Neural cell (in vitro differentiated cells): ENCODE measurements around the gene GMDS. TPM values are rescaled to one million over a fixed set of nuclear protein-coding genes. Genes with fewer than 3 reads are reported as not detected.

Experiments used
- H2AFZ ChIP-seq: fragments of 200-600, 300-800 bp; sonication (generic), shearing (Covaris generic); 2 replicates; pipeline ENCODE4 v1.6.0; 2014; ENCODE audit warnings: low read depth, mild to moderate bottlenecking, antibody characterized with exemption, low read length, moderate library complexity
- H3F3A ChIP-seq: fragments of 200-600 bp; shearing (Covaris generic); 2 replicates; pipeline ENCODE4 v1.6.1; 2016; ENCODE audit warnings: mild to moderate bottlenecking, moderate library complexity, mixed read lengths, antibody characterized with exemption, low read length; ENCODE audit not compliant: insufficient read depth, poor library complexity, severe bottlenecking
- H3K27ac ChIP-seq: fragments of 200-600, 300-800 bp; sonication (generic), shearing (Covaris generic); 2 replicates; pipeline ENCODE4 v1.5.1; 2014; ENCODE audit warnings: mild to moderate bottlenecking, low read length, moderate library complexity
- H3K27me3 ChIP-seq: fragments of 300-800, 200-600 bp; sonication (generic), shearing (Covaris generic); 2 replicates; pipeline ENCODE4 v1.6.0; 2014; ENCODE audit warnings: mild to moderate bottlenecking, low read depth, low read length, moderate library complexity; ENCODE audit not compliant: insufficient read depth
- H3K36me3 ChIP-seq: fragments of 300-800, 200-600 bp; sonication (generic), shearing (Covaris generic); 2 replicates; pipeline ENCODE4 v1.5.1; 2014; ENCODE audit warnings: mild to moderate bottlenecking, antibody characterized with exemption, low read length, moderate library complexity; ENCODE audit not compliant: insufficient read depth
- H3K4me2 ChIP-seq: fragments of 300-800, 200-600 bp; sonication (generic), shearing (Covaris generic); 2 replicates; pipeline ENCODE4 v1.6.0; 2014; ENCODE audit warnings: mild to moderate bottlenecking, low read length
- H3K4me3 ChIP-seq: fragments of 300-800, 200-600 bp; sonication (generic), shearing (Covaris generic); 2 replicates; pipeline ENCODE4 v1.5.1; 2014; ENCODE audit warnings: mild to moderate bottlenecking, low read length, moderate library complexity
- H3K79me2 ChIP-seq: fragments of 200-600 bp; shearing (Covaris generic); replicated peaks from 2 replicates; pipeline ENCODE4 v1.6.0; 2014; ENCODE audit warnings: mild to moderate bottlenecking, low read length, moderate library complexity; ENCODE audit not compliant: insufficient read depth
- H3K9ac ChIP-seq: fragments of 300-800, 200-600 bp; sonication (generic), shearing (Covaris generic); 2 replicates; pipeline ENCODE4 v1.6.1; 2016; ENCODE audit warnings: mild to moderate bottlenecking, low read length, mixed read lengths
- H3K9me2 ChIP-seq: fragments of 200-600 bp; shearing (Covaris generic); 2 replicates; pipeline ENCODE4 v1.6.1; 2016; ENCODE audit warnings: mild to moderate bottlenecking, low read length, mixed read lengths; ENCODE audit not compliant: insufficient read depth
- H3K9me3 ChIP-seq: fragments of 200-600, 300-800 bp; sonication (generic), shearing (Covaris generic); 2 replicates; pipeline ENCODE4 v1.6.1; 2016; ENCODE audit warnings: mild to moderate bottlenecking, mixed run types, low read length, moderate library complexity, mixed read lengths
- H4K20me1 ChIP-seq: fragments of 200-600 bp; shearing (Covaris generic); 2 replicates; pipeline ENCODE4 v1.6.1; 2016; ENCODE audit warnings: mild to moderate bottlenecking, mixed run types; ENCODE audit not compliant: insufficient read depth
- CTCF ChIP-seq: fragments of 450-650 bp; IDR thresholded peaks from 2 replicates; pipeline ENCODE4 v1.5.1; 2014; ENCODE audit warnings: antibody characterized with exemption, mild to moderate bottlenecking, moderate library complexity; ENCODE audit not compliant: poor library complexity, severe bottlenecking
- EP300 ChIP-seq: fragments of 450-650 bp; conservative IDR thresholded peaks from 2 replicates; pipeline ENCODE4 v1.6.1; 2014; ENCODE audit warnings: antibody characterized with exemption, mild to moderate bottlenecking, moderate library complexity; ENCODE audit not compliant: poor library complexity, severe bottlenecking
- EZH2 ChIP-seq: fragments of 200-600, 300-800 bp; shearing (Covaris generic), sonication (generic); IDR thresholded peaks from 2 replicates; pipeline ENCODE4 v1.6.1; 2014; ENCODE audit warnings: antibody characterized with exemption, low read length, borderline replicate concordance, mild to moderate bottlenecking; ENCODE audit not compliant: insufficient read depth, poor library complexity, severe bottlenecking
- MXI1 ChIP-seq: fragments of 450-650 bp; conservative IDR thresholded peaks from 2 replicates; pipeline ENCODE4 v1.6.1; 2014; ENCODE audit warnings: antibody characterized with exemption, mild to moderate bottlenecking; ENCODE audit not compliant: poor library complexity, severe bottlenecking
- POLR2AphosphoS5 ChIP-seq: IDR thresholded peaks from 2 replicates; pipeline ENCODE4 v1.6.1; 2012
- RAD21 ChIP-seq: fragments of 450-650 bp; conservative IDR thresholded peaks from 2 replicates; pipeline ENCODE4 v1.6.1; 2014; ENCODE audit warnings: antibody characterized with exemption, mild to moderate bottlenecking, moderate library complexity
- REST ChIP-seq: IDR thresholded peaks from 2 replicates; pipeline ENCODE4 v1.6.1; 2012; ENCODE audit warnings: borderline replicate concordance
- SMC3 ChIP-seq: fragments of 450-650 bp; conservative IDR thresholded peaks from 2 replicates; pipeline ENCODE4 v1.6.1; 2014; ENCODE audit warnings: antibody characterized with exemption, mild to moderate bottlenecking, moderate library complexity; ENCODE audit not compliant: poor library complexity
- TAF1 ChIP-seq: IDR thresholded peaks from 2 replicates; pipeline ENCODE4 v1.6.1; 2012; ENCODE audit warnings: low read depth
- polyA plus RNA-seq: library from polyadenylated mRNA; depleted of rRNA; stranded (reverse); fragments of >200 nt; gene quantifications from 2 replicates; pipeline ENCODE4 v1.2.3, GENCODE V29; 2014

The GMDS gene
- polyA plus RNA-seq, 1 donor from 2014 or later, result 11.4 TPM

GRCh38 chr6:1744543-1744942, 500.9 kb downstream of the GMDS start:
- Histone ChIP-seq H3K9ac (no peak overlapping the region), H3K4me3 (no peak overlapping the region), H3K36me3 (no peaks in the 10 kb centered on the region), H3K9me2 (no peaks in the 10 kb centered on the region), H3K79me2 (no peaks in the 10 kb centered on the region), H3F3A (no peaks in the 10 kb centered on the region), H3K27me3 (no peaks in the 10 kb centered on the region), H4K20me1 (no peaks in the 10 kb centered on the region), H3K9me3 (no peaks in the 10 kb centered on the region), H3K4me2 (no peak overlapping the region), H2AFZ (no peak overlapping the region), H3K27ac (no peak overlapping the region)
- TF ChIP-seq EZH2 (no peak), REST (no peak), MXI1 (no peak), CTCF (no peak), POLR2AphosphoS5 (no peak), RAD21 (no peak), EP300 (no peak), SMC3 (no peak), TAF1 (no peak)

GRCh38 chr6:1739680-1740079, 505.7 kb downstream of the GMDS start:
- H3K36me3 ChIP-seq, result no peaks in the 10 kb centered on the region
- H3K9ac ChIP-seq, result no peak overlapping the region
- no peak for TF ChIP-seq TAF1
- TF ChIP-seq CTCF, result no peak
- no peak for TF ChIP-seq POLR2AphosphoS5
- no peak overlapping the region for H2AFZ ChIP-seq
- H3F3A ChIP-seq, result no peaks in the 10 kb centered on the region
- no peaks in the 10 kb centered on the region for H4K20me1 ChIP-seq
- no peak overlapping the region for H3K4me3 ChIP-seq
- no peak overlapping the region for H3K4me2 ChIP-seq
- H3K9me2 ChIP-seq, result no peaks in the 10 kb centered on the region
- H3K27me3 ChIP-seq, result no peaks in the 10 kb centered on the region
- H3K9me3 ChIP-seq, result no peaks in the 10 kb centered on the region
- H3K79me2 ChIP-seq, result no peaks in the 10 kb centered on the region
- H3K27ac ChIP-seq, result no peak overlapping the region
